Ecto neural progenitor cell (in vitro differentiated cells): ENCODE results near the gene GEMIN4.

Source experiments
- DNase-seq: peaks from one replicate; pipeline ENCODE4 v3.0.0-alpha.2; 2018; ENCODE audit warnings: low spot score

Gene GEMIN4

GRCh38 chr17:742147-742793, 9.8 kb downstream of the GEMIN4 start:
- no peak for DNase-seq

DNA sequence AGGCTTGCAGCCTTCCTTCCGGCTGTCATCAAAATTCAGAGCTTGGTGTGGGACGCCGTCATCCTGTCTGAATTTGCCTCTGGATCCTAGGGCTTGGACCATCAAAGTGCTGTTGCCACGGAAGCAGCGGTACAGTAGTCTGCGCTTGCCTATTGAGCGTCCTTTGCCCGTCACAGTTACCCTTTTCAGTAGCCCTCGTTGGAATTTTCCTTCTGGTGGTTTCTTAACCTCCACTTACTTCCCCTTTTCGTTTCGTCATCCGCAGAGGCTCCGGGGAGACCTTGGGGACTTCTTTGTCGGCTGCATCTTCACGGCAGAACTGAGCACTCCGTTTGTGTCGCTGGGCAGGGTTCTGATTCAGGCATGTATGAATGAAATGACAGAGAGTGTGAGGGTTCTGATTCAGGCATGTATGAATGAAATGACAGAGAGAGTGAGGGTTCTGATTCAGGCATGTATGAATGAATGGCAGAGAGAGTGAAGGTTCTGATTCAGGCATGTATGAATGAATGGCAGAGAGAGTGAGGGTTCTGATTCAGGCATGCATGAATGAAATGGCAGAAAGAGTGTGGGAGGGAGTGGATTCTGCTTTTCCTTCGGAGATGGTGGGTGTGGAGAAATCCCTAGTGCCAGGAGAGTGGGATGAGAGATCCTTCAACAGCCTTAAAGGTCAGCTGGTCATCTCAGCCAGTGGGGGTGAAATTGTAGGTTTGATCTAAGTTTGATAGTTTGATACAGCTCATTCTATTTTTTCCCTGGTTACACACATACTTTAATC, 11.6 kb downstream of the GEMIN4 start:
- no peak for DNase-seq

- no peak for DNase-seq
Observed at GRCh38 chr17:737561-738113, 14.4 kb downstream of the GEMIN4 start.

GRCh38 chr17:733743-734142, 18.3 kb downstream of the GEMIN4 start:
- DNase-seq = no peak

DNA sequence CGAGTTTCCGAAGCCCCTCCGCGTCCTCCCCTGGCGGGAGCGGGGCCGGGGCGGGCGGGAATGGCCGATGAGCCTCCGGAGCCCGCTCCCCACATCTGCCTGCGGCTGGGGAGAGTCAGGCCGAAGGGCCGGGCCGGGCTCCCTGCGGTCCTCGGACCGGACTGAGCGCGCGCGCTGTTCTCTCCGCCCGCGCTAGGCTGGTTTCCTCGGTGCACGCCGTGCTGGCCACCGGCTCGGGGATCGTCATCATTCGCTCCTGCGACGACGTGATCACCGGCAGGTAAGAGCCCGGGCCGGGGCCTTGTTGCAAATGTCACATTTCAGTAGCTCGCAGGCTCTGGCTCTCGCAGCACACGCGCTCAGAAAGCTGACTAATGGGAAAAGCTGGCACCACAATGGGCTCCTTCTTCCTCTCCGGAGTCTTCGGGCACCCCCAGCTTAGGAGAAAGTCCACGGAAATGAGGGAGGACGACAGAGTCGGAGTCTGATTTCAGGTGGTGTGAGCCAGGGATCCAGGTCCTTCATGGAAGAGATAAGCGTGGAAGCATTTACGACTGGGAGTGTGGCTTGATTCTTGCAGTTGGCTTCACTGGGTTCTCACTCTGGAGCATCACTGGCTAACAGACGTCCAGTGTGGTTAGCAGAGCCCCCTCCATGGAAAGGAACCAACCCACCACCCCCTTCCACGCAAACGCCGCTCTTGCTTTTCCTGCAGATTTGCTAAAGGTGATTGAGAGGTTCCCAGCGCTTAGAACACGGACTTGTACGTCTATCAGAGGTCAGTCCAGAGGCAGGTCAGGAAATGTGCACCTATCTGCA, 19.0 kb downstream of the GEMIN4 start:
- peak; percentile 75 for DNase-seq

GRCh38 chr17:732067-732901, 19.8 kb downstream of the GEMIN4 start, which contains the start of gene TLCD3A:
TLCD3A (plus strand) TSS chr17:732596; CDS start chr17:732648, 52 bp downstream.
- DNase-seq = peak; percentile 90

DNA sequence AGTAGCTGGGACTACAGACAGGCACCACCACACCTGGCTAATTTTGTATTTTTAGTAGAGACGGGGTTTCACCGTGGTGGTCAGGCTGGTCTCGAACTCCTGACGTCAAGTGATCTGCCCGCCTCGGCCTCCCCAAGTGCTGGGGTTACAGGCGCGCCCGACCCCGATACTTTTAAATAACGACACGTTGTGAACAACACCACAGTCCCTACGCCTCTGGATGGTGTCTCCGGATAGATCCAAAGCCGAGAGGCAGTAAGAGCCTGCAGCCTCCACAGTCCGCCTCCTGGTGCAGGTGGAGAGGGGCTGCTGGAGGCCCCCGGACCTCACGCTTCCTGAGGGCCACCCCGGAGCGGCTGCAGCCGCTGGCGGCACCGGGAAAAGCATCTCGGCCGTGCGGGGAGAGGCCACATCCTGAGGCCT, 20.4 kb downstream of the GEMIN4 start:
- DNase-seq = no peak

GRCh38 chr17:728911-729310, 23.2 kb downstream of the GEMIN4 start:
- DNase-seq = no peak

DNA sequence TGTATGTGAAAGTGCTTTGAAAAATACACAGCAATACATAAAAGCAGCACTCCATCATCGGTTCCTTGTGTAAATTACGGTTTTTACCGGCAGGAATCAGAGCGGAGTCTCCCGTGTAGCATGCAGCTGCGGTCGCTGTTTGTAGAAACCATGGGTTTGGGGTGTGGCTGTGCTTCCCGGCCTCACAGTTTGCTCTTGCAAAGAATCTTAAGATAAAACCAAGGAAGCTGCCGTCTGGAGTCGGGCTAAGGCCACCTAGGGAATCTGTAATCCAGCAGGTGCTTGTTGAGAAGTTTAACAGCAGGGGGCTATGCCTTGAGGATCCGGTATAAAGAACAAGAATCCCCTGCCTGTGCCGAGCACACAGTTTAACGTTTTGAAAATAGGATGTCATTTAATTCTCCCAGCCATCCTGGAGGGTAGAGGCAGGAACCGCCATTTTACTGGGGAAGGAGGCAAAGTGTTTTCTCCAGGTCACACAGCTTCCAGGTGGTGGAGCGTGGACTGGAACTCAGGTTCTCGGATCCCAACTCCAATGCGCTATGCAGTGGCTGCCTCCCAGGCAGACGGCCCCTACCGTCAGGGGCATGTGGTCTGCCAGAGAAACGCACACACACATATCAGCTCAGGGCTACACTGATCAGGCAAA, 25.7 kb downstream of the GEMIN4 start:
- no peak for DNase-seq

DNA sequence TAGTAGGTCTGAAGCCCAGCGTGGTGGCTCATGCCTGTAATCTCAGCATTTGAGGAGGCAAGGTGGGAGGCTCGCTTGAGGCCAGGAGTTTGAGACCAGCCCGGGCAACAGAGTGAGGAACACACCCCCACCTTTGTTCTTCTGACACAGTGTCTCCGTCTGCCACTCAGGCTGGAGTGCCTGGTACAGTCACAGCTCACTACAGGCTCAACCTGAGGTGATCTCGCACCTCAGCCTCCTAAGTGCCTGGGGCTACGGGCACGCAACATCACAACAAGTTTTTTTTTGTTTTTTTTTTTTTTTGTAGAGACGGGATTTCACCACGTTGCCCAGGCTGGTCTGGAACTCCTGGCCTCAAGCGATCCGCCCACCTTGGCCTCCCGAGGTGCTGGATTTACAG, 26.3 kb downstream of the GEMIN4 start:
- DNase-seq = no peak

DNA sequence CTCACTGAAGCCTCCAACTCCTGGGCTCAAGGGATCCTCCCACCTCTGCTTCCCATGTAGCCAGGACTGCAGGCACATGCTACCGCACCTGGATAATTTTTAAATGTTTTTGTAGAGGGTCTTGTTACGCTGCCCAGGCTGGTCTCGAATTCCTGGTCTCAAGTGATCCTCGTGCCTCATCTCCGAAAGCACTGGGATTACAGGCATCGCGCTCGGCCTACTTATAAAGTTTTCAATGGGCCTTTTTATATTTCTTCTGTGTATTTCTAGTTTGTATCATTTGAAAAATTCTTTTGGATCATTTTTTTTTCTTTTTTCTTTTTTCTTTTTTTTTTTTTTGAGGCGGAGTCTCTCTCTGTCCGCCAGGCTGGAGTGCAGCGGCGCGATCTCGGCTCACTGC, 27.0 kb downstream of the GEMIN4 start:
- DNase-seq = no peak

DNA sequence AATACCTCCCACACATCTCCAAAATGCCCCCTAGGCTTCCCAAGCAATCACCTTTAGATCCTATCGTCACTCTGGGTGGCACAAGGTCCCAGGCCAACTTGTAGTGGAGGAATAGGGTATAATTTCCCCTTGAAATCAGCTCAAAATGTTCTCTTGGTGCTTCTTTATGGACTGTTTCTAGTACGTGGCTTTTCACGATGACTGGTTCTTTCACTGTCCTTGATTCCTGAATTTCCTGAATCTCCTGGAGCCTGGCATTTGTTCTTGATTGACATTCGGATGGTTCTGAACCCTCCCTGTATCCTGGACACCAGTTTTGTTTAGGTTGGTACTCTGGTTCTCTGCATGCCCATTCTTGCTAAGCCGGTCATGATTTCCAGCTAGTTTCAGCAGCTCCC, 30.5 kb downstream of the GEMIN4 start:
- no peak for DNase-seq

DNA sequence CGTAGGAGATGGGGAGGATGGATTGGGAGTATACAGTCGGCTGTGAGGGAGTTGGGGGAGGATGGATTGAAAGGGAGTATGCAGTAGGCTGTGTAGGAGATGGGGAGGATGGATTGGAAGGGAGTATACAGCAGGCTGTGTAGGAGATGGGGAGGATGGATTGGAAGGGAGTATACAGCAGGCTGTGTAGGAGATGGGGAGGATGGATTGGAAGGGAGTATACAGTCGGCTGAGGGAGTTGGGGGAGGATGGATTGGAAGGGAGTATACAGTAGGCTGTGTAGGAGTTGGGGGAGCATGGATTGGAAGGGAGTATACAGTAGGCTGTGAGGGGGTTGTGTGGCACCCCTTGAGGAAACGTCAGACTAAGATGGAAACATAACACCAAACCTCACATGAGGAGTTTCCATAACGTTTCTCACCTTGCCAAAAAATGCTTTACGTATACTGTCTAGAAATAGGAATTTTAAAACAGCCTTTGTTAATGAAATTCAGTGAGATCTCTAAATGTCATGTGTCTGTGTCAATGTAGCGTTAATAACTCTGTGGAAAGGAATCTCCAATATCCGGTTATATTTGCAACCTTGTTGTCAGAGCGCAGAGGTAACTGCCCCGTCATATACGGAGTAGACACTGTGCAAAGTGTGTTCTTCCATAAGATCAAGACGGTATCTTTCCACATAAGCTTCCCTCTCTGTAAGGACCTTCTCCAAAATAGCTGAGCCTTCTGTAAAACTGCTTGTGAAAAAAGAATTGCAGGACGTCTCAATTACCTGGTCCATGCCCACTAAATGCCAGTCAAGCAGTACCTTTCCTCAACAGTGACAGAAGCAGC, 31.1 kb downstream of the GEMIN4 start:
- no peak for DNase-seq

DNA sequence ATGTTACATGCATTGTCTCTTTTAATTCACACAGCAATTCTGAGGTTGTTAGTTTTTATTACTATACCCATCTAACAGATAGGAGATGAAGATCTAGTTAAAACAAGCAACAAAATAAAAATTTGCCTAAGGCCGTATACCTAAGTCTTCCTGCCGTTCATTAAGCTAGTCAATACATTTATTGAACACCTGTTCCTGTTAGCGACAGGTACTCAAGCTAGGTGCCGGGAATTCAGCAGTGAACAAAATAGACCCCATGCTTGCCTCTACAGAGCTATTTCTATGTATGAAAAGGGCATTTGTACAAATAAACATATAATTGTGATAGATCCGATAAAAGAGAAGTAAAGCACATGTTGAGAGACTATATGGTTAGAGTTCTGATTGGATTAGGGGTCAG, 34.0 kb downstream of the GEMIN4 start:
- DNase-seq = no peak

DNA sequence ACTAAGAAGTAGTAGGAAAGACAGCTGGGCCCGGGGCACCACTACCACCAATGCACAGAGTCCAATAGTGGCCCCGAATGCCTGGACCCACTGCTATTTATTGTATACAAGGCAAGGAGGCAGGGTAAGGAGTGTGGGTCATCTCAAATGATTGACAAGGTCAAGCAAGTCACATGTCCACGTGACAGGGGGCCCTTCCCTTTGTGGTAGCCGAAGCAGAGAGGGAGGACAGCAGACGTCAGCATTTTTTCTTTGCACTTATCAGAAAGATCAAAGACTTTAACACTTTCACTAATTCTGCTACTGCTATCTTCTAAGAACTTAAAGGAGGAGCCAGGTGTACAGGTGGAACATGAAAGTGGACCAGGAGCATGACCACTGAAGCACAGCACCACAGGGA, 43.9 kb downstream of the GEMIN4 start:
- DNase-seq = no peak

- DNase-seq = no peak
Observed at GRCh38 chr17:705863-706262, 46.2 kb downstream of the GEMIN4 start.

DNA sequence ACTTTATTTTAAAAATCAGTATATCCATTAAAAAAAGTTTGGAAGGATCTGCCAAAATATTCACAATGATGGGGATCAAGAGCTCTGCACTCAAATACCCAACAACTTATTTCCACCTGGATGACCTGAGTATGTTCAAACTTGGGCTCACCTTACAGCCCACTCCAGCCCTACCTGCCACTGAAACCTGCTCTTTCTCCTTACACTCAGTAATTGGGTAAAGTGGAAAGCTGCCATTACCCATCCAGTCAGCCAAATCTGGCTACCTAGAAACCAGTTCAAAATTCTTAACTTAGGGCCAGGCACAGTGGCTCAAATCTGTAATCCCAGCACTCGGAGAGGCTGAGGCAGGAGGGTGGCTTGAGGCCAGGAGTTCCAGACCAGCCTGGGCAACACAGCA, 47.1 kb downstream of the GEMIN4 start:
- no peak for DNase-seq

- DNase-seq = no peak
Observed at GRCh38 chr17:704111-704864, 47.8 kb downstream of the GEMIN4 start.

DNA sequence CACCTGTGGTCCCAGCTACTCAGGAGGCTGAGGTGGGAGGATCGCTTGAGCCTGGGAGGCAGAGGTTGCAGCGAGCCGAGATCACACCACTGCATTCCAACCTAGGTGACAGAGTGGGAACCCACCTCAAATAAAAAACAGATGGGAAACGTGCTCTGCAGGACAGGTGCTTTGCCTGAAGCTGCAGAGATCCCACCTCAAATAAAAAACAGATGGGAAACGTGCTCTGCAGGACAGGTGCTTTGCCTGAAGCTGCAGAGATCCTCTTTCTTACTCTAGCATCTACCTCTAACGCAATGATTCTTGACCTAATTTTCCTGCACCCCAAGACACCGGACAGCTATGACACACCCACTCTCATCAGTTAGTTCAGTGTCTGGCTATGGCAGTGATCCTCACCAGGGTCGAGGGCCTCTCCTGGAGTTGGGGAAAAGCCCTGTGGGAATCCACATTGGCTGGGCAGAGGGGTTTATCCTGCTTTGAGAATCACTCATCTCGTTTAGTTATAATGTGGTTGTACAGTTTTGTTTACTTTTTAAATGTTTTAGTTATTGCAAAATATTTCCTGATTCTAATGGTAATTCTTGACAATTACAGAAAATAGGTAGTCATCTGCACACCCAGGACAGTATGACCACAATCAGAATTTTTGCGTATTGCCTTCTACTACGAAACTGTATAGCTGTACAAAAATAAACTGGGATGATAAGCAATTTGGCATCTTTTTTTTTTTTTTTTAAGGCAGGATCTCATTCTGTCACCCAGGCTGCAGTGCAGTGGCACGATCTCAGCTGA, 48.8 kb downstream of the GEMIN4 start:
- DNase-seq = no peak
